Measurements from ENCODE around the gene P3H1.
A peak's percentile ranks its signal among the peaks of the same experiment; 100 is the strongest.
"Not testable (repeated sequence)": the region's sequence is repeated elsewhere in the genome, so short reads cannot be mapped to it uniquely, and the experiment has no call there.

Gene P3H1

GRCh38 chr1:42766741-42767509 lies at the start of gene P3H1, which contains the start of gene C1orf50:
TSS of gene P3H1 (minus strand) at chr1:42767028. CDS start at chr1:42766971, 57 bp downstream.
TSS of gene C1orf50 (plus strand) at chr1:42767249. CDS start at chr1:42767312, 63 bp downstream.
- DNase-seq (ENCODE audit: low spot score) = peak; percentile 99

DNA sequence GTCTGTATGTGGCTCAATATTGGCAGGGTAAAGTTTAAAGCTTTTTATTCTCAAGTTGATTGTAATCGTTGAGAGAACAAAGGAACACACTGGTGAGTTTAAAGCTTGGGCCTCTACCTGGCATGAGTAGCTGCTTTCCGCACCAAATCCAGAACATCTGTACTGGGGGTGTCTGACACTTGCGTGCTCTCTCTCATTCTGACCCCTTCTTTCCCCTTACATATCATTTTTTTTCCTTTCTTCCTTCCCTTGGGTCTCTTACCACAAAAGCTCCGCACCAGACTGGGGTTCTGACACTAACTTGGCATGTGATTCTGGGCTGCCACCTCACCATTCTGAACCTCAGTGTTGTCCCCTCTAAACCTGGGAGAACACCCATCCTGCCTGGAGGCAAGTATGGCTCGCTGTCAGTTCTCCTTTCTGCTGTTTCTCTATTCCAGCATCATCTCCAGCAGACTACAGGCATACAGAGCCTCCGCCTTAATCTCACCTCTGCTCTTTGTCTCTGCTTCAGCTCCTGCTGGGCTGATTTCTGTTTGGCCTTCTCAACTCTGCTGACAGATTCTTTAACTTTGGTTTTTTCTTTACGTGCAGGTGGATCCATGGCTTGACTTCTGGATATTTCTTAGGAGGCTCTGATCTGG lies 49.2 kb upstream of the P3H1 start:
- DNase-seq (ENCODE audit: low spot score) = peak; percentile 13

DNA sequence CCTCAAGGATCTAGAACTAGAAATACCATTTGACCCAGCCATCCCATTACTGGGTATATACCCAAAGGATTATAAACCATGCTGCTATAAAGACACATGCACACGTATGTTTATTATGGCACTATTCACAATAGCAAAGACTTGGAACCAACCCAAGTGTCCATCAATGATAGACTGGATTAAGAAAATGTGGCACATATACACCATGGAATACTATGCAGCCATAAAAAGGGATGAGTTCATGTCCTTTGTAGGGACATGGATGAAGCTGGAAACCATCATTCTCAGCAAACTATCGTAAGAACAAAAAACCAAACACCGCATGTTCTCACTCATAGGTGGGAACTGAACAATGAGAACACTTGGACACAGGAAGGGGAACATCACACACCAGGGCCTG lies 48.0 kb upstream of the P3H1 start:
- DNase-seq (ENCODE audit: low spot score) = not testable (repeated sequence)

GRCh38 chr1:42807056-42807668 lies 40.3 kb upstream of the P3H1 start:
- DNase-seq (ENCODE audit: low spot score) = no peak

GRCh38 chr1:42806593-42806992 lies 39.8 kb upstream of the P3H1 start:
- DNase-seq (ENCODE audit: low spot score) = no peak

GRCh38 chr1:42806171-42806570 lies 39.3 kb upstream of the P3H1 start:
- no peak for DNase-seq (ENCODE audit: low spot score)

- DNase-seq (ENCODE audit: low spot score) = no peak
Measured at GRCh38 chr1:42801832-42802473, 35.1 kb upstream of the P3H1 start.

DNA sequence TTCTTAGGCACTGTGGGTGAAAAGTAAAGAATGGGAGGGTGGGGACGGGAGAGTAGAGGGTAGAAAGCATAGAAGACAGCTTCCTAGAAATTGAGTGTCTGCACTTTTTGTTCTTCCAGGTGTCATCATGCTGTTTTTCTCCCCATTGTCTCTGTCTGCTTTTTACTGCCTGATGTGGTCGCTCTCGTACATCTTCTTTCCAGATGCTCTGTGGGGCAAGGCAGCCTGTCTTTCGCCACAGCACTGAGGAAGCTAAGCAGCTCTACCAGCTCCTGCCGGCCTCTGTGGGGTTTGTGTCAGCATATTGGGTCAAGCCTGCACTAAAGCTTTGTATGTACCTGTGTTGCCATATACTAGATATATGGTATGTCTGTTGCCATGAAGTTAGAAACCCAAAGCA lies 31.2 kb upstream of the P3H1 start:
- no peak for DNase-seq (ENCODE audit: low spot score)

- no peak for DNase-seq (ENCODE audit: low spot score)
Measured at GRCh38 chr1:42797414-42797813, 30.6 kb upstream of the P3H1 start.

DNA sequence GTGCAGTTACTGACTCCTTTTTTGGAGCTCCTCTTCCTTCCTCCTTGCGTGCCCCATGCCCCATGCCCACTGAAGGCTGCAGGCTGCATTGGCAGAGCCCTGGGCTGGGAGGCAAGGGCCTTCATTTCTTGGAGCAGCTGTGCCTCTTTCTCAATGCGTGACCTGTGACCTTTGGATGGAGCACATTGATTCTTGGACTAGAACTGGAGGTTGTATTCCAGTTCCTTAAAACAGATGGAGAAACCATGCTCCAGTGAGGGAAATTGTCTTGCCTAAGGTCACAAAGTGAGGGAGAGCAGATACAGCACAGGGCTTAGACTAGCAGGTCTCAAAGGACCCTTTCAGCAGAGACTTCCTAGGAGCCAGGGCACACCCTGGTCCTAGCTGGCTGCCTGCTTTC lies 27.0 kb upstream of the P3H1 start:
- no peak for DNase-seq (ENCODE audit: low spot score)

GRCh38 chr1:42788021-42788420 lies 21.2 kb upstream of the P3H1 start:
- DNase-seq (ENCODE audit: low spot score) = no peak

GRCh38 chr1:42786097-42786496 lies 19.3 kb upstream of the P3H1 start:
- no peak for DNase-seq (ENCODE audit: low spot score)

- no peak for DNase-seq (ENCODE audit: low spot score)
Measured at GRCh38 chr1:42784946-42785693, 18.3 kb upstream of the P3H1 start, which contains the start of gene TMEM269. TSS of gene TMEM269 (plus strand) at chr1:42784991. CDS start at chr1:42789894, 4,903 bp downstream.

DNA sequence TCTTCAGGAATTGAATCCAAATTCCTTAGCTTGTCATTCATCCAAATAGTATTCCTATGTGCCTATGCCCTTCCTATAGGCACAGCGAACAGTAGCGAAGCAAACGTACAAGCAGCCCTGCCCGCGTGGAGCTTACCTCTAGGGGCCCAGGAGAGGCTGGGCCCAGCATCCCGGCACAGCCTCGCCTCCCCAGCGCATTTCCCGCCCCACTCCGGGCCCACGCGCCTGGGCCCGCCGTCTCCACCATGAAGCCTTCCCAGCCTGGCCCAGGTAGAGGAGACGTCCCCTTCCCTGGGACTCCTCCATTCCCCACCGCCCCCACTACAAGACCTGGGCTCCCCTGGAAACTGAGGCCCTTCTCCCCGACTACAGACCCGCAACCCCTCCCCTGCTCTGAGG lies 17.7 kb upstream of the P3H1 start:
- no peak for DNase-seq (ENCODE audit: low spot score)

DNA sequence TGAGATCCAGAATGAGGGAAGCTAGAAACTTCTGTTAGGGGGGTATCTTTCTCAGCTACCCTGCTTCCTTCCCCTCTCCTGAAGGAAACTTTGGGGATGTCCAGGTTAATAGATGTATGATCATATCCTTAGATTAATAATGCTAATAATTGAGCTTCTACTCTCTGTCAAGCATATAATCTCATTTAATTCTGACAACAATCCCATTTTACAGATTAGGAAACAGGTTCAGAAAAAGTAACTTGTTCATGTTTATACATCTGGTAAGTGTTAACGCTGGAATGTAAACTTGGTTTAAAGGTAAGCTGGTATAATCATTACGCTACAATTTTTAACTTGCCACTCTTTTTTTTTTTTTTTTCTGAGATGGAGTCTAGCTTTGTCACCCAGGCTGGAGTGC lies 16.3 kb upstream of the P3H1 start:
- DNase-seq (ENCODE audit: low spot score) = no peak

DNA sequence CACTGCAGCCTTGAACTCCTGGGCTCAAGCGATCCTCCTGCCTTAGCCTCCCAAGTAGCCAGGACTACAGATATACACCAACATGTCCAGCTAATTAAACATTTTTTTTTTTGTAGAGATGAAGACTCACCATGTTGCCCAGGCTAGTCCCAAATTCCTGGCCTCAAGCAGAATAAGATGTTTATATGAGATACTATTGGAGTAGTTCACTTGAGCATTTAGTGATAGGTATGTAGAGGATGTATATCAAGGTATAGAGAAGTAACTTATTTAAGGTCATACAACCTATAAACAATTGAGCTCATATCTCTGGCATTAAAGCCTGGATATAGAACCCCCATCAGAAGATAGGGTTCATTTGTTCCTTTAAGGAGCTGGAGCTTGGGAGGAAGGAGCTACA lies 13.3 kb upstream of the P3H1 start:
- no peak for DNase-seq (ENCODE audit: low spot score)

DNA sequence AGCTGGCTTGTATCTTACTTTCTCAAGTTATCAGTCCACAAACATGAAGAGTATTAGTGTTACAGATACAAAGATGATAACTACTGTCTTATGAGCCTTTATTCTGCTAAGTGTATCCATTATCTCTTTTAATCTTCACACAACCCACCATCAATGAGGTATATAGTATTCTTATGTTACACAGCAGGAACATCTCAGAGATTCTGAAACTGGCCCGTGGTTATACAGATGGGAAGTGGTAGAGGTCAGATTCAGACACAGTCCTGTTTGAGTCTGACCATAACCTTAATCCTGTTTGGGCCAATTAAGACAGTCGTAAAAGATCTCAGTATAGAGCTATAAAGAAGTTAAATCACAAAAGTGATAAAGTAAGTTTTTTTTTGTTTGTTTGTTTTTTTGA lies 12.9 kb upstream of the P3H1 start:
- DNase-seq (ENCODE audit: low spot score) = no peak

- peak; percentile 35 for DNase-seq (ENCODE audit: low spot score)
Measured at GRCh38 chr1:42777852-42778251, 11.0 kb upstream of the P3H1 start.

DNA sequence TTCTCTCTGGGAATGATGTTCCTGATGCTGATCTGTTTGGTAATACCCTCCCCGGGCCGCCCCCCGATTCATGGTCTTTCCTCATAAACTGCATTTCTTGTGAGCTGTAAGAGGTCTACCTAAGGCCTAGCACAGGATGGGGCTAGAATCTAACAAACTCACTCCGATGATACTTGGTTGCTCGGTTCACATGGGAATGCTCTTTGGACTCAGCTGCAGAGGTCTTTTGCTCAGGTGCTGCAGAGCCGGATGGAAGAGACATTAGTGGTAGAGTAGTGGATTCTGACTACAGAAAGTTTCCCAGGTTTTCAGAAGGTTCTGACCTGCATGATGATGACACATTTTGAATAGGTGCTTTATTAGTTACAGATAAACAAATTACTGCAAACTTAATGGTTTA lies 9.7 kb upstream of the P3H1 start:
- DNase-seq (ENCODE audit: low spot score) = no peak

DNA sequence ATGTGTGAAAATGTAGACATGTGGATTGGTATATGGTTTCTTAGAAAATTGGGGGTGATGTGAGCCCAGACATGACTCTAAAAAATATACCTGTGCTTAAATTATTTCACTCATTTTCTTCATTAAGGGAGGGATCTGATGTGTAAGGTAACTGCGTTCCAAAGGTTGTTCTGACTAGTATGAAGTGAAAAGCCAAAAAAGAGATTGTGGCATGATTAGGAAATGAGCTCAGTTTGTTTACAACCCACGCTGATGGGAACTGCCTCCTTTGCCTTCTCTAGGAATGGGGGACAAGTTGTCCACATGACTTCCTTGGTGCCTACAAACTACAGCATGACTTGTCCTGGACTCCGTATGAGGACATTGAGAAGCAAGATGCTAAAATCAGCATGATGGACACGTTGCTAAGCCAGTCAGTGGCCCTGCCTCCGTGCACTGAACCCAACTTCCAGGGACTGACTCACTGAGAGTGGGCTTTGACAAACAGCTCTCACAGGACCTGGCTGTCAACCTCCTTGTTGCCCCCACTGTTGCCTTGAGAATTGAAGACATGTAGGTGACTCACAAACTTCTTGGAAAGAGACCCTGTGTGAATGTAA lies 8.2 kb upstream of the P3H1 start:
- DNase-seq (ENCODE audit: low spot score) = no peak

GRCh38 chr1:42773420-42773819 lies 6.6 kb upstream of the P3H1 start:
- DNase-seq (ENCODE audit: low spot score) = no peak

Measured in kidney tubule cell (primary cell).